Gastrocnemius medialis (tissue), 4 donors: ENCODE data around the gene ARIH1.
"Not testable (repeated sequence)": the region's sequence is repeated elsewhere in the genome, so short reads cannot be mapped to it uniquely, and the experiment has no call there.

ENCODE experiments used
- POLR2A ChIP-seq, 2 donors: fragments of 450-650 bp; IDR thresholded peaks; one replicate each; pipeline ENCODE4 v1.6.1; 2017; ENCODE audit warnings: antibody characterized with exemption in 2 of 2, mild to moderate bottlenecking in 2 of 2, moderate library complexity in 2 of 2
- TF ChIP-seq, protein P1 (sequence below), 5 experiments: fragments of 450-650 bp in 3 of 5; fragments of 200-600 bp in 2 of 5; sonication (generic) in 2 of 5; IDR thresholded peaks in 4 of 5; conservative IDR thresholded peaks in 1 of 5; 1 replicate in 4 of 5; 2 replicates in 1 of 5; pipeline ENCODE4 v1.5.1; 2016 to 2019; ENCODE audit warnings: antibody characterized with exemption in 5 of 5, mild to moderate bottlenecking in 3 of 5, moderate library complexity in 3 of 5

DNA sequence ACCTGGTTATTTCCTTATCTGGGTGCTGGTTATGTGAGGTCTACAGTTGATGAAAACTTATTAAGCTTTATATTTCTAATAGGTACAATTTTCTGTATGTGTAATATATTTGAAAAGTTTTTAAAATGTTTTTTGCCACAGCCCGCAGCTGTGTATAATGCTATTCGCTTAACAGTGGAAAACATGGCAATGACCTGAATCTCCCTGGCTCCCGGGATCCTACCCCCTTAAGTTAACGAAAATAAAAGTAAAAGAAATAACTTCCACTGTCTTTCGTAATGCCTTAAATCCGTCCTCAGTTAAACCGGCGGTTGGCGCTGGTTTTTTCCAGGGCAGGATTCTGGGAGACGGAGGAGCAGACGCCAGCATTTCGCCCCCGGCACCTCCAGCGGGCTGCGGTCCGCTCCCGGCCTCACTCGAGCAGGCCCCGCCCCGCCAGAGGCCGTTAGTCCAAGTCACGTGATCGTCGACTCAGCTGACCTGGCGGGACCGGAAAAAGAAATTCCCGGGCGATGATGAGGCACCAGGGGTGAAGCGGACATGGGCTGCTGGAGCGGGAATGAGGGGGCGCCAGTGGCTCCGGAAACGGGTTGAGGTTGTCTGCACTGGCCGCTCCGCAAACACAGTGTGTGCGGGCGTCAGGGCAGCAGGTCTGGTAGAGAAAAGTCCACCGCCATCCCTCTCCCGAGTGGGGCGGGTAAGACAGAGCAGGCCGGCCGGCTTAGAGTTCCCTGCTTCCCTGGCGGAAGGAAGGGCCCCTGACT lies 162.6 kb downstream of the ARIH1 start:
- TF ChIP-seq, protein P1, sequence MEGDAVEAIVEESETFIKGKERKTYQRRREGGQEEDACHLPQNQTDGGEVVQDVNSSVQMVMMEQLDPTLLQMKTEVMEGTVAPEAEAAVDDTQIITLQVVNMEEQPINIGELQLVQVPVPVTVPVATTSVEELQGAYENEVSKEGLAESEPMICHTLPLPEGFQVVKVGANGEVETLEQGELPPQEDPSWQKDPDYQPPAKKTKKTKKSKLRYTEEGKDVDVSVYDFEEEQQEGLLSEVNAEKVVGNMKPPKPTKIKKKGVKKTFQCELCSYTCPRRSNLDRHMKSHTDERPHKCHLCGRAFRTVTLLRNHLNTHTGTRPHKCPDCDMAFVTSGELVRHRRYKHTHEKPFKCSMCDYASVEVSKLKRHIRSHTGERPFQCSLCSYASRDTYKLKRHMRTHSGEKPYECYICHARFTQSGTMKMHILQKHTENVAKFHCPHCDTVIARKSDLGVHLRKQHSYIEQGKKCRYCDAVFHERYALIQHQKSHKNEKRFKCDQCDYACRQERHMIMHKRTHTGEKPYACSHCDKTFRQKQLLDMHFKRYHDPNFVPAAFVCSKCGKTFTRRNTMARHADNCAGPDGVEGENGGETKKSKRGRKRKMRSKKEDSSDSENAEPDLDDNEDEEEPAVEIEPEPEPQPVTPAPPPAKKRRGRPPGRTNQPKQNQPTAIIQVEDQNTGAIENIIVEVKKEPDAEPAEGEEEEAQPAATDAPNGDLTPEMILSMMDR (IDR thresholded peaks at IDR 0.05 in 4 of 5, conservative IDR thresholded peaks at IDR 0.05 in 1 of 5) = not testable (repeated sequence)
- TF ChIP-seq POLR2A (IDR thresholded peaks at IDR 0.05) = not testable (repeated sequence)
